Activated T-cell treated with anti-CD3 and anti-CD28 coated beads, Interleukin-2, amount 50 U/mL, for 4 hours (primary cell): ENCODE measurements around the gene CTRB2. TPM values are rescaled to one million over a fixed set of nuclear protein-coding genes. Genes with fewer than 3 reads are reported as not detected.

Experiments used
- ATAC-seq, 2 donors: fragments of 200-7000 bp; cut with Tn5 transposase; one replicate each; pipeline ENCODE4 v1.10.0; 2021
- DNase-seq: peaks from one replicate; pipeline ENCODE4 v3.0.0-alpha.2; 2020
- H3K27me3 Mint-ChIP-seq: one replicate; pipeline ENCODE4 v1.8.0; 2021; ENCODE audit warnings: low read depth, mixed read lengths
- H3K36me3 Mint-ChIP-seq: one replicate; pipeline ENCODE4 v1.8.0; 2022; ENCODE audit warnings: mixed read lengths; ENCODE audit not compliant: insufficient read depth
- H3K4me1 Mint-ChIP-seq: one replicate; pipeline ENCODE4 v1.8.0; 2021; ENCODE audit warnings: low read depth, mixed read lengths
- H3K4me3 Mint-ChIP-seq: one replicate; pipeline ENCODE4 v1.8.0; 2021; ENCODE audit warnings: mild to moderate bottlenecking, moderate library complexity, mixed read lengths
- H3K9me3 Mint-ChIP-seq: one replicate; pipeline ENCODE4 v1.8.0; 2021; ENCODE audit warnings: mixed read lengths
- total RNA-seq, 3 donors: library from RNA; stranded (reverse); gene quantifications; one replicate each; pipeline ENCODE4 v1.2.1, GENCODE V29; 2021

Gene CTRB2
- total RNA-seq, 3 donors from 2014 or later, result 5.5 to 10.3 (median 6.7) TPM

GRCh38 chr16:75195811-75196790, 10.9 kb downstream of the CTRB2 start:
- DNase-seq, result no peak

GRCh38 chr16:75193730-75194444, 13.1 kb downstream of the CTRB2 start:
- Mint-ChIP-seq H3K9me3 (no peaks in the 10 kb centered on the region), H3K4me3 (no peak overlapping the region), H3K4me1 (no peaks in the 10 kb centered on the region), H3K27me3 (peaks cover 23% of the 10 kb centered on the region), H3K36me3 (no peaks in the 10 kb centered on the region)
- DNase-seq, result no peak
- ATAC-seq, result no peak

More at GRCh38 chr16:75195811-75196790, 10.9 kb downstream of the CTRB2 start:
- Mint-ChIP-seq H3K4me1 (peaks cover 5% of the 10 kb centered on the region), H3K9me3 (no peaks in the 10 kb centered on the region), H3K27me3 (peaks cover 20% of the 10 kb centered on the region), H3K4me3 (no peak overlapping the region), H3K36me3 (no peaks in the 10 kb centered on the region)
- no peak for ATAC-seq

- no peak for ATAC-seq
- no peaks in the 10 kb centered on the region for H3K36me3 Mint-ChIP-seq
- no peaks in the 10 kb centered on the region for H3K4me1 Mint-ChIP-seq
- DNase-seq, result no peak
- H3K4me3 Mint-ChIP-seq, result no peak overlapping the region
- H3K27me3 Mint-ChIP-seq, result peaks cover 23% of the 10 kb centered on the region
- H3K9me3 Mint-ChIP-seq, result no peaks in the 10 kb centered on the region
Observed at GRCh38 chr16:75193265-75193650, 13.7 kb downstream of the CTRB2 start.

- no peak for DNase-seq
- H3K4me3 Mint-ChIP-seq, result no peak overlapping the region
- no peak for ATAC-seq
- H3K9me3 Mint-ChIP-seq, result no peaks in the 10 kb centered on the region
- H3K27me3 Mint-ChIP-seq, result peaks cover 18% of the 10 kb centered on the region
- no peaks in the 10 kb centered on the region for H3K36me3 Mint-ChIP-seq
- no peaks in the 10 kb centered on the region for H3K4me1 Mint-ChIP-seq
Observed at GRCh38 chr16:75192606-75193264, 14.2 kb downstream of the CTRB2 start.

GRCh38 chr16:75189638-75190245, 17.2 kb downstream of the CTRB2 start:
- DNase-seq (no peak), ATAC-seq (no peak)
- H3K9me3 Mint-ChIP-seq, result no peaks in the 10 kb centered on the region
- H3K36me3 Mint-ChIP-seq, result no peaks in the 10 kb centered on the region
- no peak overlapping the region for H3K4me3 Mint-ChIP-seq
- H3K4me1 Mint-ChIP-seq, result no peaks in the 10 kb centered on the region
- H3K27me3 Mint-ChIP-seq, result peaks cover 12% of the 10 kb centered on the region

- H3K4me1 Mint-ChIP-seq, result no peaks in the 10 kb centered on the region
- peaks cover 12% of the 10 kb centered on the region for H3K27me3 Mint-ChIP-seq
- H3K4me3 Mint-ChIP-seq, result no peak overlapping the region
- DNase-seq (no peak), ATAC-seq (no peak)
- no peaks in the 10 kb centered on the region for H3K36me3 Mint-ChIP-seq
- no peaks in the 10 kb centered on the region for H3K9me3 Mint-ChIP-seq
Observed at GRCh38 chr16:75188832-75189477, 18.0 kb downstream of the CTRB2 start.

GRCh38 chr16:75181630-75182029, 25.3 kb downstream of the CTRB2 start:
- DNase-seq (no peak), ATAC-seq (no peak)
- Mint-ChIP-seq H3K4me3 (no peak overlapping the region), H3K27me3 (peaks cover 6% of the 10 kb centered on the region), H3K36me3 (peaks cover 1% of the 10 kb centered on the region), H3K9me3 (peaks cover 15% of the 10 kb centered on the region), H3K4me1 (no peaks in the 10 kb centered on the region)

GRCh38 chr16:75179208-75179607, 27.8 kb downstream of the CTRB2 start:
- Mint-ChIP-seq H3K4me3 (no peak overlapping the region), H3K36me3 (peaks cover 5% of the 10 kb centered on the region), H3K4me1 (no peaks in the 10 kb centered on the region), H3K27me3 (no peaks in the 10 kb centered on the region), H3K9me3 (peaks cover 26% of the 10 kb centered on the region)
- no peak for ATAC-seq
- no peak for DNase-seq

- no peaks in the 10 kb centered on the region for H3K4me1 Mint-ChIP-seq
- peaks cover 7% of the 10 kb centered on the region for H3K36me3 Mint-ChIP-seq
- H3K4me3 Mint-ChIP-seq, result no peak overlapping the region
- H3K9me3 Mint-ChIP-seq, result peaks cover 44% of the 10 kb centered on the region
- H3K27me3 Mint-ChIP-seq, result no peaks in the 10 kb centered on the region
- ATAC-seq (no peak), DNase-seq (no peak)
Observed at GRCh38 chr16:75176926-75177325, 30.0 kb downstream of the CTRB2 start.

GRCh38 chr16:75175074-75175473, 31.9 kb downstream of the CTRB2 start:
- DNase-seq (no peak), ATAC-seq (no peak)
- Mint-ChIP-seq H3K4me1 (no peaks in the 10 kb centered on the region), H3K36me3 (peaks cover 19% of the 10 kb centered on the region), H3K4me3 (no peak overlapping the region), H3K27me3 (no peaks in the 10 kb centered on the region), H3K9me3 (peaks cover 51% of the 10 kb centered on the region)

GRCh38 chr16:75172578-75172977, 34.4 kb downstream of the CTRB2 start:
- peaks cover 63% of the 10 kb centered on the region for H3K9me3 Mint-ChIP-seq
- ATAC-seq (no peak), DNase-seq (no peak)
- no peaks in the 10 kb centered on the region for H3K4me1 Mint-ChIP-seq
- peaks cover 42% of the 10 kb centered on the region for H3K36me3 Mint-ChIP-seq
- no peaks in the 10 kb centered on the region for H3K27me3 Mint-ChIP-seq
- H3K4me3 Mint-ChIP-seq, result no peak overlapping the region

GRCh38 chr16:75169899-75170405, 37.0 kb downstream of the CTRB2 start:
- Mint-ChIP-seq H3K4me1 (no peaks in the 10 kb centered on the region), H3K4me3 (no peak overlapping the region), H3K9me3 (peaks cover 54% of the 10 kb centered on the region), H3K27me3 (no peaks in the 10 kb centered on the region), H3K36me3 (peaks cover 62% of the 10 kb centered on the region)
- DNase-seq (no peak), ATAC-seq (no peak)

GRCh38 chr16:75160386-75160785, 46.6 kb downstream of the CTRB2 start:
- H3K4me3 Mint-ChIP-seq, result no peak overlapping the region
- no peak for ATAC-seq

More at GRCh38 chr16:75160386-75160785, 46.6 kb downstream of the CTRB2 start:
- DNase-seq, result no peak
- H3K36me3 Mint-ChIP-seq, result peaks cover 49% of the 10 kb centered on the region
- H3K4me1 Mint-ChIP-seq, result no peaks in the 10 kb centered on the region
- H3K9me3 Mint-ChIP-seq, result peaks cover 4% of the 10 kb centered on the region
- H3K27me3 Mint-ChIP-seq, result no peaks in the 10 kb centered on the region
